PFSK-1 (cell line): ENCODE data around the gene LMO7.

Source experiments
- FOXP2 ChIP-seq: optimal IDR thresholded peaks from 2 replicates; pipeline ENCODE3; 2011; ENCODE audit warnings: borderline replicate concordance, control low read depth, inconsistent platforms; ENCODE audit not compliant: insufficient read depth; ENCODE audit errors: extremely low read length, extremely low read depth
- POLR2AphosphoS5 ChIP-seq: IDR thresholded peaks from 2 replicates; pipeline ENCODE4 v1.6.1; 2012; ENCODE audit warnings: low read depth, mild to moderate bottlenecking, control low read depth, low read length, moderate library complexity
- SIN3A ChIP-seq: IDR thresholded peaks from 2 replicates; pipeline ENCODE4 v1.6.1; 2012; ENCODE audit warnings: mild to moderate bottlenecking, low read length, moderate library complexity, borderline replicate concordance; ENCODE audit not compliant: insufficient read depth
- TAF1 ChIP-seq: IDR thresholded peaks from 2 replicates; pipeline ENCODE4 v1.6.1; 2012; ENCODE audit warnings: low read length, control low read depth, borderline replicate concordance; ENCODE audit not compliant: insufficient read depth
- TF ChIP-seq, protein P1 (sequence below), 2 experiments: IDR thresholded peaks; 2 replicates each; pipeline versions ENCODE4 v1.6.1 to v1.8.0; 2011 to 2012; ENCODE audit warnings: low read depth in 2 of 2, low read length in 2 of 2, control low read depth in 1 of 2, inconsistent platforms in 1 of 2, mild to moderate bottlenecking in 1 of 2, moderate library complexity in 1 of 2; ENCODE audit not compliant: insufficient read depth in 1 of 2

The LMO7 gene

DNA sequence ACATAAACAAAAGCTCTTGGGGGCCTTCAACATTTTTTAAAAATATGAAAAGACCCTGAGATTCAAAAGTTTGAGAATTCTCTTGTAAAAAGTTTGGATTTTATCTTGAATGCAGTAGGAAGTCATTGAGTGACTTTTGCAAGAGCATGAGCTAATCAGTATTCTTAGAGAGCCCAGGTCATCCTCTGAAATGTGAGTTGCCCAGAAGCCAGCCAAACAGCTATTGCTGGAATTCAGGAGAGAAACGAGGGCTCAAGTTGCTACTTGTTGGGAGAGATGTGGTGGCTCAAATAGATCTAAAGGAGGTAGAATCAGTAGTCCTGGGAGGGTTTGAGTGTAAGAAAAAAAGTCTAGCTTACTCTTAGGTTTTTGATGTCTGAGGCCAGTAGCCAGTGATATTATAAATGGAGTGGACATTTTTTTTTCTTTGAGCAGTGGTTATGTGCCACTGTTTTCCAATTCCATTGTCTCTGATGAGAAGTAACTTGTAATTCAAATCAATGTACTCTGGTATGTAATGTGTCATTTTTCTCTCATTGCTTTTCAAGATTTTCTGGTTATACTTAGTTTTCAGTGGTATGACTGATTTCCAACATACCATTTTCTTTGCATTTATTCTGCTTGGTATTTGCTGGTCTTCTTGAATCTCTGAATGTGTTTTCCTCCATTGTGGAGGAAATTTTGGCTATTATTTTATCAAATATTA is 30.7 kb downstream of the LMO7 start:
- TF ChIP-seq, protein P1, sequence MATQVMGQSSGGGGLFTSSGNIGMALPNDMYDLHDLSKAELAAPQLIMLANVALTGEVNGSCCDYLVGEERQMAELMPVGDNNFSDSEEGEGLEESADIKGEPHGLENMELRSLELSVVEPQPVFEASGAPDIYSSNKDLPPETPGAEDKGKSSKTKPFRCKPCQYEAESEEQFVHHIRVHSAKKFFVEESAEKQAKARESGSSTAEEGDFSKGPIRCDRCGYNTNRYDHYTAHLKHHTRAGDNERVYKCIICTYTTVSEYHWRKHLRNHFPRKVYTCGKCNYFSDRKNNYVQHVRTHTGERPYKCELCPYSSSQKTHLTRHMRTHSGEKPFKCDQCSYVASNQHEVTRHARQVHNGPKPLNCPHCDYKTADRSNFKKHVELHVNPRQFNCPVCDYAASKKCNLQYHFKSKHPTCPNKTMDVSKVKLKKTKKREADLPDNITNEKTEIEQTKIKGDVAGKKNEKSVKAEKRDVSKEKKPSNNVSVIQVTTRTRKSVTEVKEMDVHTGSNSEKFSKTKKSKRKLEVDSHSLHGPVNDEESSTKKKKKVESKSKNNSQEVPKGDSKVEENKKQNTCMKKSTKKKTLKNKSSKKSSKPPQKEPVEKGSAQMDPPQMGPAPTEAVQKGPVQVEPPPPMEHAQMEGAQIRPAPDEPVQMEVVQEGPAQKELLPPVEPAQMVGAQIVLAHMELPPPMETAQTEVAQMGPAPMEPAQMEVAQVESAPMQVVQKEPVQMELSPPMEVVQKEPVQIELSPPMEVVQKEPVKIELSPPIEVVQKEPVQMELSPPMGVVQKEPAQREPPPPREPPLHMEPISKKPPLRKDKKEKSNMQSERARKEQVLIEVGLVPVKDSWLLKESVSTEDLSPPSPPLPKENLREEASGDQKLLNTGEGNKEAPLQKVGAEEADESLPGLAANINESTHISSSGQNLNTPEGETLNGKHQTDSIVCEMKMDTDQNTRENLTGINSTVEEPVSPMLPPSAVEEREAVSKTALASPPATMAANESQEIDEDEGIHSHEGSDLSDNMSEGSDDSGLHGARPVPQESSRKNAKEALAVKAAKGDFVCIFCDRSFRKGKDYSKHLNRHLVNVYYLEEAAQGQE (IDR thresholded peaks at IDR 0.05; ENCODE audit: insufficient read depth in 1 of 2, low read depth in 2 of 2, low read length in 2 of 2), result no peak
- TF ChIP-seq FOXP2, result no peak
- no peak for TF ChIP-seq SIN3A
- no peak for TF ChIP-seq TAF1

DNA sequence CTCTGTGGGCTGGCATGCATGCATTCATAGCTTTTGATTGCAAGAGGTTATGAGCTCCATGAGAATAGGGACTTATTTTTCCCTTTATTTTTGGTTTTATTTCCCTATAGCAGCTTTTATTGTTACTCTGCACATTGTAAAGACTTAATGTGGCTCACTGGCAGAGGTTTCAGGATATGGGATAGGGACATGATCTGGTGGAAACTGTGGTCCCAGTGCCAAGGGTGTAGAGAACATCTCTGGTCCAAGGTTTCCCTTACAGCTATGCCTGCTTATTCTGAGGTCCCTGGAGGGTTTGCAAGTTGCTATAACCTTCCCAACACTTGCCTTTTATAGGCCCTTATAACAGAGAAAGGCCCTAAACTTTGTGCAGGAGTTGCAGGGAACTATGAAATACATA is 33.6 kb downstream of the LMO7 start:
- TF ChIP-seq SIN3A (no peak), FOXP2 (no peak), POLR2AphosphoS5 (no peak), TAF1 (no peak)
- TF ChIP-seq, protein P1 (IDR thresholded peaks at IDR 0.05; ENCODE audit: insufficient read depth in 1 of 2, low read depth in 2 of 2, low read length in 2 of 2), result no peak

DNA sequence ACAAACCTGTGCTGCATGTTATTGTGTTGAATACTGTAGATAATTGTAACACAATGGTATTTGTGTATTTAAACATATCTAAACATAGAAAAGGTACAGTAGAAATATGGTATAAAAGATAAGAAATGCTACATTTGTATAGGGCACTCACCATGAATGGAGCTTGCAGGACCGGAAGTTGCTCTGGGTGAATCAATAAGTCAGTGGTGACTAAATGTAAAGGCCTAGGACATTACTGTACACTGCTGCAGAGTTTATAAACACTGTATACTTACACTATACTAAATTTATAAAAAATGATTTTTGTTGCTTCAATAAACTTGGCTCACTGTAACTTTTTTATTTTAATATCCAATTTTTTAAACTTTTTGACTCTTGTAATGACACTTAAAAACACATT is 34.4 kb downstream of the LMO7 start:
- TF ChIP-seq POLR2AphosphoS5, result no peak
- TF ChIP-seq TAF1, result no peak
- no peak for TF ChIP-seq FOXP2
- TF ChIP-seq SIN3A, result no peak
- TF ChIP-seq, protein P1 (IDR thresholded peaks at IDR 0.05; ENCODE audit: insufficient read depth in 1 of 2, low read depth in 2 of 2, low read length in 2 of 2), result no peak

DNA sequence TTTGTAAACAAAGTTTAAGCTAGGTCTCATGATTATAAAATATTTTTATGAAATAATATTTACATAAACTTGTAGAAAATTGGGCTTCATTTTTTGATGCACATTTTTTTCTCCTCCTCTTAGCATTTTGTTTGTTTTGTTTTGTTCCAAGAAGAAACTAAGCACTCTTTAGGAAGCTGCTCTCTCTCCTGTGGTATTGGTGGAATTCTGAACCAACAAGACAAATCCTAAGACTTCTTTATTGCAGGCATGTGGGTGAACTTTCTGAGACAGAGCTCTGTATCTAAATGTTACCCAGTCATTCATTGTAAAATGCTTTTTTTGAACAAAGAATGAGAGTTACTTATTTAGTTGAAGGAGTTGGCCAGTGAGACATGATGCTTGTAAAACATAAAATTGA is 39.3 kb downstream of the LMO7 start:
- TF ChIP-seq POLR2AphosphoS5, result no peak
- no peak for TF ChIP-seq FOXP2
- no peak for TF ChIP-seq SIN3A
- no peak for TF ChIP-seq TAF1
- TF ChIP-seq, protein P1 (IDR thresholded peaks at IDR 0.05; ENCODE audit: insufficient read depth in 1 of 2, low read depth in 2 of 2, low read length in 2 of 2), result no peak

DNA sequence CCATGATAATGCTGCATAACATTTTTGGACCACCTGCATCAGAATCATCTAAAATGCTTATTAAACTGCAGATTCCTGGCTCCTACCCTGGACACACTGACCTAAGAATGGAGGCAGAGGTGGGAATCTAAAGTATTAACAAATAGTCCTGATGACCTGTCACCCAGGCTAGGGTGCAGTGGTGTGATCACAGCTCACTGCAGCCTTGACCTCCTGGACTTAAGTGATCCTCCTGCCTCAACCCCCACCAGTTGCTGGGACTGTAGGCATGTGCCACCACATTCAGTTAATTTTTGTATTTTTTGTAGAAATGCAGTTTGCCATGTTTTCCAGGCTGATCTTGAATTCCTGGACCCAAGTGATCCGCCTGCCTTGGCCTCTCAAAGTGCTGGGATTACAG is 43.3 kb downstream of the LMO7 start:
- TF ChIP-seq, protein P1 (IDR thresholded peaks at IDR 0.05; ENCODE audit: insufficient read depth in 1 of 2, low read depth in 2 of 2, low read length in 2 of 2), result no peak
- TF ChIP-seq SIN3A, result no peak
- no peak for TF ChIP-seq POLR2AphosphoS5
- no peak for TF ChIP-seq FOXP2
- no peak for TF ChIP-seq TAF1
